Chondrocyte (in vitro differentiated cells): Measurements from ENCODE around the gene ST3GAL4. TPM values are rescaled to one million over a fixed set of nuclear protein-coding genes. Genes with fewer than 3 reads are reported as not detected.

Experiments used
- DNase-seq: peaks from one replicate; pipeline ENCODE4 v3.0.0; 2021; ENCODE audit warnings: mixed read lengths, low spot score
- H3K27ac Mint-ChIP-seq: one replicate; pipeline ENCODE4 v1.8.0; 2021; ENCODE audit warnings: mild to moderate bottlenecking, moderate library complexity, mixed read lengths; ENCODE audit not compliant: unreplicated experiment
- H3K27me3 Mint-ChIP-seq: 2 replicates; pipeline ENCODE4 v1.8.0; 2021; ENCODE audit warnings: low read depth, mixed read lengths
- H3K36me3 Mint-ChIP-seq: 2 replicates; pipeline ENCODE4 v1.8.0; 2021; ENCODE audit warnings: low read depth, mixed read lengths
- H3K4me1 Mint-ChIP-seq: 2 replicates; pipeline ENCODE4 v1.8.0; 2021; ENCODE audit warnings: low read depth, mild to moderate bottlenecking, mixed read lengths
- H3K4me3 Mint-ChIP-seq: one replicate; pipeline ENCODE4 v1.8.0; 2021; ENCODE audit warnings: mild to moderate bottlenecking, moderate library complexity, mixed read lengths; ENCODE audit not compliant: unreplicated experiment
- H3K9me3 Mint-ChIP-seq: 2 replicates; pipeline ENCODE4 v1.8.0; 2021; ENCODE audit warnings: low read depth, mixed read lengths
- total RNA-seq: library from RNA; stranded (reverse); gene quantifications from 3 replicates; pipeline ENCODE4 v1.2.1, GENCODE V29; 2021
- TF ChIP-seq, protein P1 (sequence below): fragments of 200-600 bp; sonication (generic); IDR thresholded peaks from 2 replicates; pipeline ENCODE4 v1.5.0; 2021; ENCODE audit warnings: antibody characterized with exemption, mild to moderate bottlenecking, moderate library complexity

ST3GAL4 gene
- total RNA-seq, 1 donor from 2014 or later, result 30.7 TPM

- no peak overlapping the region for H3K27ac Mint-ChIP-seq
- TF ChIP-seq, protein P1, sequence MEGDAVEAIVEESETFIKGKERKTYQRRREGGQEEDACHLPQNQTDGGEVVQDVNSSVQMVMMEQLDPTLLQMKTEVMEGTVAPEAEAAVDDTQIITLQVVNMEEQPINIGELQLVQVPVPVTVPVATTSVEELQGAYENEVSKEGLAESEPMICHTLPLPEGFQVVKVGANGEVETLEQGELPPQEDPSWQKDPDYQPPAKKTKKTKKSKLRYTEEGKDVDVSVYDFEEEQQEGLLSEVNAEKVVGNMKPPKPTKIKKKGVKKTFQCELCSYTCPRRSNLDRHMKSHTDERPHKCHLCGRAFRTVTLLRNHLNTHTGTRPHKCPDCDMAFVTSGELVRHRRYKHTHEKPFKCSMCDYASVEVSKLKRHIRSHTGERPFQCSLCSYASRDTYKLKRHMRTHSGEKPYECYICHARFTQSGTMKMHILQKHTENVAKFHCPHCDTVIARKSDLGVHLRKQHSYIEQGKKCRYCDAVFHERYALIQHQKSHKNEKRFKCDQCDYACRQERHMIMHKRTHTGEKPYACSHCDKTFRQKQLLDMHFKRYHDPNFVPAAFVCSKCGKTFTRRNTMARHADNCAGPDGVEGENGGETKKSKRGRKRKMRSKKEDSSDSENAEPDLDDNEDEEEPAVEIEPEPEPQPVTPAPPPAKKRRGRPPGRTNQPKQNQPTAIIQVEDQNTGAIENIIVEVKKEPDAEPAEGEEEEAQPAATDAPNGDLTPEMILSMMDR, result peak; percentile 98
- DNase-seq, result no peak
These were observed 45.1 kb upstream of the ST3GAL4 start for GRCh38 chr11:126310200-126310991.

DNA sequence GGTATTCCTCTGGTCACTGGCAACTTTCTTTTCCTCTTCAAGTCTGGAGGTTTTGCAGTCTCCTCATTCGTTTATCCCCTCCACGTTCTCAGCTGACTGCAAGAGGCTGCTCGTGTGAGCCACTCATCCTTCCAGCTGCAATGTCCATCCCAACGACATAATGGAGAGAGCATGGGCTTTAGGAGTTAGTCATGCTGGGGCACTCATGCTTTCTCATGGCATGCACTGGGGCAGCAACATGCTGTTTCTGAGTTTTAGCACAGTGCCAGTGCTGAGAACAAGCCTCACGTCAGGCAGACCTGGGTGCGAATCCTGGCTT lies 44.5 kb upstream of the ST3GAL4 start:
- Mint-ChIP-seq H3K4me3 (no peak overlapping the region), H3K27me3 (no peaks in the 10 kb centered on the region), H3K27ac (no peak overlapping the region), H3K9me3 (no peaks in the 10 kb centered on the region), H3K4me1 (peaks cover 26% of the 10 kb centered on the region), H3K36me3 (peaks cover 5% of the 10 kb centered on the region)
- DNase-seq, result no peak
- TF ChIP-seq, protein P1, result no peak

More at GRCh38 chr11:126310200-126310991, 45.1 kb upstream of the ST3GAL4 start:
- H3K36me3 Mint-ChIP-seq, result peaks cover 5% of the 10 kb centered on the region
- no peak overlapping the region for H3K4me3 Mint-ChIP-seq
- no peaks in the 10 kb centered on the region for H3K9me3 Mint-ChIP-seq
- peaks cover 28% of the 10 kb centered on the region for H3K4me1 Mint-ChIP-seq
- H3K27me3 Mint-ChIP-seq, result no peaks in the 10 kb centered on the region

DNA sequence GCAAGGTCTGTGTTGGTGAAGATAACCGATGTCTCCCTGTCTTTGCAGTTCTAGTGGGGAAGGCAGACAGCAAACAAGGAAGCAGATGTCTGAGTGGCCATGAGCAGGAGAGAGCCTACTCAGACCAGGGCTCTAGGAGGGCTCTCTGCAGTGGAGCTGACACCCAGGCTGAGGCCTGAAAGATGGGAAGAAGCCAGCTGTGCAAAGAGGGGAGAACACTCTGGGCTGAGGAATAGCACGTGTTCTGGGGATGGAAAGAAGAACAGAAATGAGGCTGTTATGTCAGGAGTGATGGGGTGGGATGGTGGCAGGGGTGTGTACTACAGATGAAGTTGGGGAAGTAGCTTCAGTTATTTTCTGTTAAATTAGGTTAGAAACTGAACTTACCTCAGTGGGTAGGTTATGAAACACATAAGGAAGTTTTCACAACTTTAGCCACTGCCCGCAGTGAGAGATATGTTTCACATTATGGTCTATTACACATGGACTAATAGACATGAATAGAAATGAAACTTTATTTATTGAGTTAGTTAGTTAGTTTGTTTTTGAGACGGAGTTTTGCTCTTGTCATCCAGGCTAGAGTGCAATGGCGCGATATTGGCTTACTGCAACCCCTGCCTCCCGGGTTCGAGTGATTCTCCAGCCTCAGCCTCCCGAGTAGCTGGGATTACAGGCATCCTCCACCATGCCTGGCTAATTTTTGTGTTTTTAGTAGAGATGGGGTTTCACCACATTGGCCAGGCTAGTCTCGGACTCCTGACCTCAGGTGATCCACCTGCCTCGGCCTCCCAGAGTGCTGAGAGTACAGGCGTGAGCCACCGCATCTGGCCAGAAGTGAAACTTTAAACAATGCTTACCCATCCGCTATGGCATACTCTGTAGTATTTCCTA lies 43.8 kb upstream of the ST3GAL4 start:
- TF ChIP-seq, protein P1, result no peak
- peaks cover 29% of the 10 kb centered on the region for H3K4me1 Mint-ChIP-seq
- H3K36me3 Mint-ChIP-seq, result peaks cover 7% of the 10 kb centered on the region
- no peaks in the 10 kb centered on the region for H3K27me3 Mint-ChIP-seq
- H3K4me3 Mint-ChIP-seq, result no peak overlapping the region
- H3K27ac Mint-ChIP-seq, result no peak overlapping the region
- H3K9me3 Mint-ChIP-seq, result no peaks in the 10 kb centered on the region
- DNase-seq, result no peak

DNA sequence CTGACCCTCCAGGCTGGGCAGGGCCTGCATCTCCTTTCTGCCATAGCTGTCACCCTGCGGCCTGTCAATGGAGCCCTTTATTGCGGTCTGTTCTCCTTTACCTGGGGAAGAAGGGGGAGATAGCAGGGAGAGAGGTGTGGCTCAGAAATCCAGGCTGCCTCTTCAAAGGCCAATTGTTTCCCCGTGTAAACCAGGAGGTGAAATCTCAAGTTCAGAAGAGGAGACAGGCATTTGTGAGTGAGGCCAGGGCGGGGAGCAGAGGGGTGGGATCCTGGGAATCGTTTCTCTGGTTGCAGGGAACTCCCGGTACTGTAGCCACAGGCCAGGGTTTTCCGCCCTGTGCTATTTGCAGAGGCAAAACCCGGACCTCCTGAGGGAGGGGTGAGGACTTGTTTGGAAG lies 42.5 kb upstream of the ST3GAL4 start:
- H3K27me3 Mint-ChIP-seq, result no peaks in the 10 kb centered on the region
- TF ChIP-seq, protein P1, result no peak
- H3K36me3 Mint-ChIP-seq, result peaks cover 7% of the 10 kb centered on the region
- no peak overlapping the region for H3K4me3 Mint-ChIP-seq
- no peak for DNase-seq
- peaks cover 34% of the 10 kb centered on the region for H3K4me1 Mint-ChIP-seq
- no peaks in the 10 kb centered on the region for H3K9me3 Mint-ChIP-seq
- H3K27ac Mint-ChIP-seq, result no peak overlapping the region

DNA sequence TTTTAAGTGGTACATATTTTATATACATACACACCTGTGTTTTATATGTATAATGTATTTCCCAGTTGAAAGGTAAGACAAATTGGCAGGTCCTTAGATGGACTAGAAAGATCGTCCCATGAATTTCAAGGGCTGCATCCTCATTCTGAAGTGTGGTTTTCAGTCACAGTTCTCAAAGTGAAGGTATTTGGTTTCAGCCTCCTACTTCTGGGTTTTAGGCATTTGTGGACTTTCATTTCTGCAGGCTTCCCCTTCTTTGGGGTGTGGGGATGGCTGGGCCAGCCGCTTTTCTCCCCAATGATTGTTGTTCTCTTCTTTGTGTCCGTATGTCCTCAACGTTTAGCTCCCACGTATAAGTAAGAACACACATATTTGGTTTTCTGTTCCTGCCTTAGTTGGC lies 41.7 kb upstream of the ST3GAL4 start:
- Mint-ChIP-seq H3K4me3 (no peak overlapping the region), H3K9me3 (no peaks in the 10 kb centered on the region), H3K36me3 (peaks cover 7% of the 10 kb centered on the region), H3K4me1 (peaks cover 38% of the 10 kb centered on the region), H3K27me3 (no peaks in the 10 kb centered on the region), H3K27ac (no peak overlapping the region)
- no peak for DNase-seq
- TF ChIP-seq, protein P1, result no peak
